K562 (cell line): ENCODE results near the gene HAUS5.

ENCODE experiments used
- EZH2 ChIP-seq: IDR thresholded peaks from 2 replicates; pipeline ENCODE4 v1.6.1; 2012; ENCODE audit warnings: low read depth, mild to moderate bottlenecking, inconsistent platforms, low read length, borderline replicate concordance
- HNRNPK ChIP-seq: fragments of 200-400 bp; formaldehyde crosslinking; IDR thresholded peaks from one replicate; pipeline ENCODE4 v1.6.1; 2018; ENCODE audit warnings: mild to moderate bottlenecking, low read depth, low read length; ENCODE audit not compliant: poor library complexity, severe bottlenecking
- JUNB ChIP-seq: fragments of 450-650 bp; formaldehyde crosslinking; conservative IDR thresholded peaks from 2 replicates; pipeline ENCODE4 v1.4.0; 2020; ENCODE audit warnings: mild to moderate bottlenecking
- MYC ChIP-seq, 2 experiments: fragments of 250-450 bp in 1 of 2; sonication (Bioruptor Pico) in 1 of 2; IDR thresholded peaks; 2 replicates each; pipeline versions ENCODE4 v1.5.1 to v1.6.1; 2012 to 2021; ENCODE audit warnings: low read depth in 2 of 2, borderline replicate concordance in 1 of 2, improper control_type of control experiment in 1 of 2, low read length in 1 of 2, mild to moderate bottlenecking in 1 of 2, moderate library complexity in 1 of 2
- POLR2A ChIP-seq: fragments of 450-650 bp; conservative IDR thresholded peaks from 2 replicates; pipeline ENCODE4 v1.6.1; 2016
- SUPT5H ChIP-seq: fragments of 450-650 bp; IDR thresholded peaks from 2 replicates; pipeline ENCODE4 v1.6.1; 2016
- ZFP36 ChIP-seq: fragments of 150-350 bp; IDR thresholded peaks from 2 replicates; pipeline ENCODE4 v1.6.1; 2018; ENCODE audit warnings: low read length, low read depth; ENCODE audit not compliant: partially characterized antibody
- ZNF311 ChIP-seq: fragments of 250-450 bp; sonication (Bioruptor Pico); IDR thresholded peaks from 2 replicates; pipeline ENCODE4 v1.4.0; 2020; ENCODE audit warnings: mild to moderate bottlenecking, moderate library complexity
- ZNF507 ChIP-seq: conservative IDR thresholded peaks from 2 replicates; pipeline ENCODE4 v1.6.1; 2017; ENCODE audit warnings: missing genetic modification characterization, missing compliant biosample characterization
- TF ChIP-seq, protein P1 (sequence below), 3 experiments: IDR thresholded peaks in 2 of 3; conservative IDR thresholded peaks in 1 of 3; 2 replicates each; pipeline ENCODE4 v1.5.1; 2011 to 2012; ENCODE audit warnings: low read length in 3 of 3, mild to moderate bottlenecking in 3 of 3, control low read depth in 2 of 3, improper control_type of control experiment in 1 of 3, inconsistent platforms in 1 of 3, low read depth in 1 of 3, mixed read lengths in 1 of 3, moderate library complexity in 1 of 3; ENCODE audit not compliant: insufficient read depth in 2 of 3
- TF ChIP-seq, protein P2 (sequence below): fragments of 200-800 bp; sonication (Bioruptor generic); IDR thresholded peaks from 2 replicates; pipeline ENCODE4 v1.6.1; 2016; ENCODE audit warnings: missing genetic modification characterization, missing compliant biosample characterization

DNA sequence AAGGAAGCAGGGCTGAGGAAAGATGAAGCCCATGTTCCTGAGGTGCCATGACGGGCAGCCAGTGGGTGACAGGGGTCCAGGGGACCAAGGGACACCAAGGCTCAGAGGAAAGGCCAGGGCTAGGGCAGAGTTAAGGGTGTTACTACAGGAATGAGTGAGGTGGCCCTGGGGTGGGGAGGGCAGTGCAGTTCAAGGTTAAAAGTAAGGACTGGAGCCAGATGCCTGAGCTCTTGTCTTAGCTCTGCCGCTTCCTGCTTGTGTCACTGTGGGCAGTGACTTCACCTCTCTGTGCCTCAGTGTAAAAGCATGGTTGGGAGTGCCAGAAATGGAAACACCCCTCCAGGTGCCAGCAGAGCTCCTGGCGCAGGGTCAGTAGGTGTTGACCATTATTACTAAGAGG, 24.1 kb downstream of the HAUS5 start:
- TF ChIP-seq SUPT5H (no peak), ZNF507 (tag) (no peak), EZH2 (no peak), ZFP36 (no peak), HNRNPK (no peak), POLR2A (no peak), MYC (IDR thresholded peaks at IDR 0.05; ENCODE audit: low read depth, low read length) (no peak), MYC (CRISPR knock-in tag; IDR thresholded peaks at IDR 0.05; ENCODE audit: borderline replicate concordance, low read depth) (no peak), JUNB (no peak), ZNF311 (CRISPR knock-in tag) (no peak)
- TF ChIP-seq, protein P1, sequence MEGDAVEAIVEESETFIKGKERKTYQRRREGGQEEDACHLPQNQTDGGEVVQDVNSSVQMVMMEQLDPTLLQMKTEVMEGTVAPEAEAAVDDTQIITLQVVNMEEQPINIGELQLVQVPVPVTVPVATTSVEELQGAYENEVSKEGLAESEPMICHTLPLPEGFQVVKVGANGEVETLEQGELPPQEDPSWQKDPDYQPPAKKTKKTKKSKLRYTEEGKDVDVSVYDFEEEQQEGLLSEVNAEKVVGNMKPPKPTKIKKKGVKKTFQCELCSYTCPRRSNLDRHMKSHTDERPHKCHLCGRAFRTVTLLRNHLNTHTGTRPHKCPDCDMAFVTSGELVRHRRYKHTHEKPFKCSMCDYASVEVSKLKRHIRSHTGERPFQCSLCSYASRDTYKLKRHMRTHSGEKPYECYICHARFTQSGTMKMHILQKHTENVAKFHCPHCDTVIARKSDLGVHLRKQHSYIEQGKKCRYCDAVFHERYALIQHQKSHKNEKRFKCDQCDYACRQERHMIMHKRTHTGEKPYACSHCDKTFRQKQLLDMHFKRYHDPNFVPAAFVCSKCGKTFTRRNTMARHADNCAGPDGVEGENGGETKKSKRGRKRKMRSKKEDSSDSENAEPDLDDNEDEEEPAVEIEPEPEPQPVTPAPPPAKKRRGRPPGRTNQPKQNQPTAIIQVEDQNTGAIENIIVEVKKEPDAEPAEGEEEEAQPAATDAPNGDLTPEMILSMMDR (IDR thresholded peaks at IDR 0.05 in 2 of 3, conservative IDR thresholded peaks at IDR 0.05 in 1 of 3; ENCODE audit: insufficient read depth in 2 of 3, low read depth in 1 of 3, low read length in 3 of 3): no peak
- TF ChIP-seq, protein P2, sequence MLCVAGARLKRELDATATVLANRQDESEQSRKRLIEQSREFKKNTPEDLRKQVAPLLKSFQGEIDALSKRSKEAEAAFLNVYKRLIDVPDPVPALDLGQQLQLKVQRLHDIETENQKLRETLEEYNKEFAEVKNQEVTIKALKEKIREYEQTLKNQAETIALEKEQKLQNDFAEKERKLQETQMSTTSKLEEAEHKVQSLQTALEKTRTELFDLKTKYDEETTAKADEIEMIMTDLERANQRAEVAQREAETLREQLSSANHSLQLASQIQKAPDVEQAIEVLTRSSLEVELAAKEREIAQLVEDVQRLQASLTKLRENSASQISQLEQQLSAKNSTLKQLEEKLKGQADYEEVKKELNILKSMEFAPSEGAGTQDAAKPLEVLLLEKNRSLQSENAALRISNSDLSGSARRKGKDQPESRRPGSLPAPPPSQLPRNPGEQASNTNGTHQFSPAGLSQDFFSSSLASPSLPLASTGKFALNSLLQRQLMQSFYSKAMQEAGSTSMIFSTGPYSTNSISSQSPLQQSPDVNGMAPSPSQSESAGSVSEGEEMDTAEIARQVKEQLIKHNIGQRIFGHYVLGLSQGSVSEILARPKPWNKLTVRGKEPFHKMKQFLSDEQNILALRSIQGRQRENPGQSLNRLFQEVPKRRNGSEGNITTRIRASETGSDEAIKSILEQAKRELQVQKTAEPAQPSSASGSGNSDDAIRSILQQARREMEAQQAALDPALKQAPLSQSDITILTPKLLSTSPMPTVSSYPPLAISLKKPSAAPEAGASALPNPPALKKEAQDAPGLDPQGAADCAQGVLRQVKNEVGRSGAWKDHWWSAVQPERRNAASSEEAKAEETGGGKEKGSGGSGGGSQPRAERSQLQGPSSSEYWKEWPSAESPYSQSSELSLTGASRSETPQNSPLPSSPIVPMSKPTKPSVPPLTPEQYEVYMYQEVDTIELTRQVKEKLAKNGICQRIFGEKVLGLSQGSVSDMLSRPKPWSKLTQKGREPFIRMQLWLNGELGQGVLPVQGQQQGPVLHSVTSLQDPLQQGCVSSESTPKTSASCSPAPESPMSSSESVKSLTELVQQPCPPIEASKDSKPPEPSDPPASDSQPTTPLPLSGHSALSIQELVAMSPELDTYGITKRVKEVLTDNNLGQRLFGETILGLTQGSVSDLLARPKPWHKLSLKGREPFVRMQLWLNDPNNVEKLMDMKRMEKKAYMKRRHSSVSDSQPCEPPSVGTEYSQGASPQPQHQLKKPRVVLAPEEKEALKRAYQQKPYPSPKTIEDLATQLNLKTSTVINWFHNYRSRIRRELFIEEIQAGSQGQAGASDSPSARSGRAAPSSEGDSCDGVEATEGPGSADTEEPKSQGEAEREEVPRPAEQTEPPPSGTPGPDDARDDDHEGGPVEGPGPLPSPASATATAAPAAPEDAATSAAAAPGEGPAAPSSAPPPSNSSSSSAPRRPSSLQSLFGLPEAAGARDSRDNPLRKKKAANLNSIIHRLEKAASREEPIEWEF (CRISPR knock-in tag): no peak
